Bronchial epithelial cell (primary cell): Measurements from ENCODE around the gene IGSF9. TPM values are rescaled to one million over a fixed set of nuclear protein-coding genes. Genes with fewer than 3 reads are reported as not detected.

ENCODE experiments used
- DNase-seq: peaks from one replicate; pipeline ENCODE4 v3.0.0-alpha.2; 2010; ENCODE audit warnings: low read depth
- FAIRE-seq: peaks from 2 replicates; lab custom pipeline; 2011; peaks lifted over from hg19 to GRCh38; lab: Jason Lieb, UNC
- H3K27me3 ChIP-seq: 2 replicates; pipeline ENCODE4 v1.5.1; 2011; ENCODE audit warnings: low read length; ENCODE audit not compliant: control insufficient read depth, insufficient read depth
- H3K36me3 ChIP-seq: 2 replicates; pipeline ENCODE4 v1.5.1; 2011; ENCODE audit warnings: low read length; ENCODE audit not compliant: control insufficient read depth, insufficient read depth
- H3K4me3 ChIP-seq: 2 replicates; pipeline ENCODE4 v1.5.1; 2011; ENCODE audit warnings: mild to moderate bottlenecking, low read depth, low read length, control low read depth
- CTCF ChIP-seq: IDR thresholded peaks from 2 replicates; pipeline ENCODE4 v1.5.1; 2011; ENCODE audit warnings: mild to moderate bottlenecking, moderate library complexity, low read length, control low read depth, inconsistent platforms; ENCODE audit not compliant: insufficient read depth, severe bottlenecking
- total RNA-seq: library from RNA; depleted of rRNA; stranded (reverse); fragments of >200 nt; gene quantifications from 2 replicates; pipeline ENCODE4 v1.2.1, GENCODE V29; 2014

IGSF9 gene
- total RNA-seq, 1 donor from 2014 or later = 6.3 TPM

GRCh38 chr1:159896546-159896930 lies 48.9 kb downstream of the IGSF9 start:
- TF ChIP-seq CTCF = no peak
- DNase-seq (no peak), FAIRE-seq (no peak)
- Histone ChIP-seq H3K36me3 (no peaks in the 10 kb centered on the region), H3K27me3 (no peaks in the 10 kb centered on the region), H3K4me3 (no peak overlapping the region)

GRCh38 chr1:159895836-159896545 lies 49.4 kb downstream of the IGSF9 start:
- no peak for FAIRE-seq
- Histone ChIP-seq H3K4me3 (no peak overlapping the region), H3K27me3 (no peaks in the 10 kb centered on the region), H3K36me3 (no peaks in the 10 kb centered on the region)
- no peak for DNase-seq
- TF ChIP-seq CTCF = no peak

GRCh38 chr1:159895286-159895685 lies 50.1 kb downstream of the IGSF9 start:
- no peak for FAIRE-seq

GRCh38 chr1:159892944-159893343 lies 52.5 kb downstream of the IGSF9 start:
- FAIRE-seq = no peak
- DNase-seq = peak; percentile 76
- Histone ChIP-seq H3K4me3 (no peak overlapping the region), H3K36me3 (no peaks in the 10 kb centered on the region), H3K27me3 (no peaks in the 10 kb centered on the region)
- TF ChIP-seq CTCF = peak; percentile 60

More at GRCh38 chr1:159895286-159895685, 50.1 kb downstream of the IGSF9 start:
- DNase-seq = no peak
- no peak for TF ChIP-seq CTCF
- Histone ChIP-seq H3K27me3 (no peaks in the 10 kb centered on the region), H3K4me3 (no peak overlapping the region), H3K36me3 (no peaks in the 10 kb centered on the region)

GRCh38 chr1:159891275-159892157 lies 53.9 kb downstream of the IGSF9 start:
- Histone ChIP-seq H3K4me3 (no peak overlapping the region), H3K27me3 (no peaks in the 10 kb centered on the region), H3K36me3 (no peaks in the 10 kb centered on the region)
- TF ChIP-seq CTCF = peak; percentile 100
- no peak for FAIRE-seq
- peak; percentile 84 for DNase-seq
